ENCODE measurements around the gene CRTAC1. TPM values are rescaled to one million over a fixed set of nuclear protein-coding genes. Genes with fewer than 3 reads are reported as not detected.

CRTAC1 gene
- total RNA-seq, 1 experiment from 2014 or later, result 0.20 TPM

DNA sequence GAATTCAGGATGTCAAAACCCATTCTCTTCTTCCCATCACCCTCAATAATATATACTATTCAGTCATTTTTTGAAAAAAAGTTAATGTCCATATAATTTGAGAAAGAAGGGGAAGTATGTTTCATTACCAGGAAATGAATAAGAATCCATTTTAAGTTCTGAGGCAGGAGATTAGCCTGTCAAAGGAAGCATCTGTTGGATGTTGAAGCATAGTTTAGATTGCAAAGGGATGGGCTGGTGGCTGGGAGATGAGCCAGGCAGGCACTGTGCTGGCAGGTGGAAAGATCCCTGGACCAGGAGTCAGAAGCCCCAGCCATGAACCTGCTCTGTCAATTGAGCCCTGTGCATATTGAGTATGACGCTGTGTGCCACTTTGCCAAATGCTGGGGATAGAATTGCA, 48.4 kb upstream of the CRTAC1 start:
- H3K4me3 ChIP-seq (replicated peaks in 1 of 2; ENCODE audit: low read depth in 1 of 2, low read length in 2 of 2), result no peak overlapping the region
- H3K27ac ChIP-seq (ENCODE audit: low read depth, low read length), result no peak overlapping the region
- H3K4me2 ChIP-seq (ENCODE audit: low read length), result no peak overlapping the region
- H3K9me3 ChIP-seq (ENCODE audit: control insufficient read depth in 1 of 2, insufficient read depth in 1 of 2, low read depth in 1 of 2, low read length in 2 of 2), result no peaks in the 10 kb centered on the region
- BruUV-seq (replicated peaks), result no TSS peak
- no peak for TF ChIP-seq ELF1 (IDR thresholded peaks at IDR 0.05; ENCODE audit: borderline replicate concordance, low read depth)
- no peak for TF ChIP-seq SP1 (IDR thresholded peaks at IDR 0.05; ENCODE audit: low read depth)
- TF ChIP-seq RAD21 (IDR thresholded peaks at IDR 0.05; ENCODE audit: low read depth), result no peak
- TF ChIP-seq, protein P1, sequence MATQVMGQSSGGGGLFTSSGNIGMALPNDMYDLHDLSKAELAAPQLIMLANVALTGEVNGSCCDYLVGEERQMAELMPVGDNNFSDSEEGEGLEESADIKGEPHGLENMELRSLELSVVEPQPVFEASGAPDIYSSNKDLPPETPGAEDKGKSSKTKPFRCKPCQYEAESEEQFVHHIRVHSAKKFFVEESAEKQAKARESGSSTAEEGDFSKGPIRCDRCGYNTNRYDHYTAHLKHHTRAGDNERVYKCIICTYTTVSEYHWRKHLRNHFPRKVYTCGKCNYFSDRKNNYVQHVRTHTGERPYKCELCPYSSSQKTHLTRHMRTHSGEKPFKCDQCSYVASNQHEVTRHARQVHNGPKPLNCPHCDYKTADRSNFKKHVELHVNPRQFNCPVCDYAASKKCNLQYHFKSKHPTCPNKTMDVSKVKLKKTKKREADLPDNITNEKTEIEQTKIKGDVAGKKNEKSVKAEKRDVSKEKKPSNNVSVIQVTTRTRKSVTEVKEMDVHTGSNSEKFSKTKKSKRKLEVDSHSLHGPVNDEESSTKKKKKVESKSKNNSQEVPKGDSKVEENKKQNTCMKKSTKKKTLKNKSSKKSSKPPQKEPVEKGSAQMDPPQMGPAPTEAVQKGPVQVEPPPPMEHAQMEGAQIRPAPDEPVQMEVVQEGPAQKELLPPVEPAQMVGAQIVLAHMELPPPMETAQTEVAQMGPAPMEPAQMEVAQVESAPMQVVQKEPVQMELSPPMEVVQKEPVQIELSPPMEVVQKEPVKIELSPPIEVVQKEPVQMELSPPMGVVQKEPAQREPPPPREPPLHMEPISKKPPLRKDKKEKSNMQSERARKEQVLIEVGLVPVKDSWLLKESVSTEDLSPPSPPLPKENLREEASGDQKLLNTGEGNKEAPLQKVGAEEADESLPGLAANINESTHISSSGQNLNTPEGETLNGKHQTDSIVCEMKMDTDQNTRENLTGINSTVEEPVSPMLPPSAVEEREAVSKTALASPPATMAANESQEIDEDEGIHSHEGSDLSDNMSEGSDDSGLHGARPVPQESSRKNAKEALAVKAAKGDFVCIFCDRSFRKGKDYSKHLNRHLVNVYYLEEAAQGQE (IDR thresholded peaks at IDR 0.05; ENCODE audit: low read depth), result no peak
- TF ChIP-seq FOSL1 (IDR thresholded peaks at IDR 0.05; ENCODE audit: low read depth), result no peak
- no peak for TF ChIP-seq SIN3A (IDR thresholded peaks at IDR 0.05; ENCODE audit: low read depth)
- no peak for TF ChIP-seq ZFX (IDR thresholded peaks at IDR 0.05)
- TF ChIP-seq, protein P2, sequence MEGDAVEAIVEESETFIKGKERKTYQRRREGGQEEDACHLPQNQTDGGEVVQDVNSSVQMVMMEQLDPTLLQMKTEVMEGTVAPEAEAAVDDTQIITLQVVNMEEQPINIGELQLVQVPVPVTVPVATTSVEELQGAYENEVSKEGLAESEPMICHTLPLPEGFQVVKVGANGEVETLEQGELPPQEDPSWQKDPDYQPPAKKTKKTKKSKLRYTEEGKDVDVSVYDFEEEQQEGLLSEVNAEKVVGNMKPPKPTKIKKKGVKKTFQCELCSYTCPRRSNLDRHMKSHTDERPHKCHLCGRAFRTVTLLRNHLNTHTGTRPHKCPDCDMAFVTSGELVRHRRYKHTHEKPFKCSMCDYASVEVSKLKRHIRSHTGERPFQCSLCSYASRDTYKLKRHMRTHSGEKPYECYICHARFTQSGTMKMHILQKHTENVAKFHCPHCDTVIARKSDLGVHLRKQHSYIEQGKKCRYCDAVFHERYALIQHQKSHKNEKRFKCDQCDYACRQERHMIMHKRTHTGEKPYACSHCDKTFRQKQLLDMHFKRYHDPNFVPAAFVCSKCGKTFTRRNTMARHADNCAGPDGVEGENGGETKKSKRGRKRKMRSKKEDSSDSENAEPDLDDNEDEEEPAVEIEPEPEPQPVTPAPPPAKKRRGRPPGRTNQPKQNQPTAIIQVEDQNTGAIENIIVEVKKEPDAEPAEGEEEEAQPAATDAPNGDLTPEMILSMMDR (IDR thresholded peaks at IDR 0.05 in 2 of 3, conservative IDR thresholded peaks at IDR 0.05 in 1 of 3; ENCODE audit: borderline replicate concordance in 1 of 3, insufficient read depth in 1 of 3, low read depth in 2 of 3, low read length in 2 of 3), result no peak
- no peak for TF ChIP-seq SRF (IDR thresholded peaks at IDR 0.05; ENCODE audit: low read depth)
- TF ChIP-seq, protein P3, sequence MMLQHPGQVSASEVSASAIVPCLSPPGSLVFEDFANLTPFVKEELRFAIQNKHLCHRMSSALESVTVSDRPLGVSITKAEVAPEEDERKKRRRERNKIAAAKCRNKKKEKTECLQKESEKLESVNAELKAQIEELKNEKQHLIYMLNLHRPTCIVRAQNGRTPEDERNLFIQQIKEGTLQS (IDR thresholded peaks at IDR 0.05), result no peak
- TF ChIP-seq, protein P4, sequence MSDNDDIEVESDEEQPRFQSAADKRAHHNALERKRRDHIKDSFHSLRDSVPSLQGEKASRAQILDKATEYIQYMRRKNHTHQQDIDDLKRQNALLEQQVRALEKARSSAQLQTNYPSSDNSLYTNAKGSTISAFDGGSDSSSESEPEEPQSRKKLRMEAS (IDR thresholded peaks at IDR 0.05), result no peak
- no peak for TF ChIP-seq TCF7L2 (IDR thresholded peaks at IDR 0.05; ENCODE audit: borderline replicate concordance, extremely low read depth, insufficient read depth, insufficient read length)
- no peak for TF ChIP-seq JUND (IDR thresholded peaks at IDR 0.05)
- TF ChIP-seq EZH2phosphoT487 (IDR thresholded peaks at IDR 0.05; ENCODE audit: borderline replicate concordance), result no peak
- TF ChIP-seq, protein P5, sequence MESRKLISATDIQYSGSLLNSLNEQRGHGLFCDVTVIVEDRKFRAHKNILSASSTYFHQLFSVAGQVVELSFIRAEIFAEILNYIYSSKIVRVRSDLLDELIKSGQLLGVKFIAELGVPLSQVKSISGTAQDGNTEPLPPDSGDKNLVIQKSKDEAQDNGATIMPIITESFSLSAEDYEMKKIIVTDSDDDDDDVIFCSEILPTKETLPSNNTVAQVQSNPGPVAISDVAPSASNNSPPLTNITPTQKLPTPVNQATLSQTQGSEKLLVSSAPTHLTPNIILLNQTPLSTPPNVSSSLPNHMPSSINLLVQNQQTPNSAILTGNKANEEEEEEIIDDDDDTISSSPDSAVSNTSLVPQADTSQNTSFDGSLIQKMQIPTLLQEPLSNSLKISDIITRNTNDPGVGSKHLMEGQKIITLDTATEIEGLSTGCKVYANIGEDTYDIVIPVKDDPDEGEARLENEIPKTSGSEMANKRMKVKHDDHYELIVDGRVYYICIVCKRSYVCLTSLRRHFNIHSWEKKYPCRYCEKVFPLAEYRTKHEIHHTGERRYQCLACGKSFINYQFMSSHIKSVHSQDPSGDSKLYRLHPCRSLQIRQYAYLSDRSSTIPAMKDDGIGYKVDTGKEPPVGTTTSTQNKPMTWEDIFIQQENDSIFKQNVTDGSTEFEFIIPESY (IDR thresholded peaks at IDR 0.05; ENCODE audit: extremely low read depth, insufficient replicate concordance, low read length), result no peak
- no peak for TF ChIP-seq ZNF274 (IDR thresholded peaks at IDR 0.05; ENCODE audit: low read depth, low read length)
- TF ChIP-seq EGR1 (IDR thresholded peaks at IDR 0.05; ENCODE audit: low read depth), result no peak
- ChIA-PET RAD21 (ENCODE audit: low non-redundant PET in 1 of 2, low total read pairs in 2 of 2, uncharacterized antibody in 2 of 2, unreplicated experiment in 2 of 2) (no interaction called here), POLR2A (no interaction called here), CTCF (no interaction called here)
- peaks cover 67% of the 10 kb centered on the region for H3K27me3 ChIP-seq (ENCODE audit: insufficient read depth, low read length)
- no peak overlapping the region for H2AFZ ChIP-seq (ENCODE audit: low read depth, low read length, poor library complexity, severe bottlenecking)
- no peaks in the 10 kb centered on the region for H3K4me1 ChIP-seq (ENCODE audit: control insufficient read depth in 1 of 2, insufficient read depth in 2 of 2, low read length in 2 of 2)
- ATAC-seq (no peak), DNase-seq (ENCODE audit: low read depth, low spot score) (no peak)
- intact Hi-C loops (cut with micrococcal nuclease), result no loop called here
- no peaks in the 10 kb centered on the region for H4K20me1 ChIP-seq (ENCODE audit: insufficient read depth)
- no peaks in the 10 kb centered on the region for H3K9me2 ChIP-seq (ENCODE audit: insufficient read depth)
- no peaks in the 10 kb centered on the region for H3K36me3 ChIP-seq (ENCODE audit: control insufficient read depth in 1 of 2, insufficient read depth in 2 of 2, low read length in 2 of 2)
- no peak overlapping the region for H3K9ac ChIP-seq (ENCODE audit: low read length)
- no peaks in the 10 kb centered on the region for H3K79me2 ChIP-seq (ENCODE audit: insufficient read depth, low read length)

All from HCT116 (cell line).